ENCODE data around the gene TMUB2.
"Not testable (repeated sequence)": the region's sequence is repeated elsewhere in the genome, so short reads cannot be mapped to it uniquely, and the experiment has no call there.

Gene TMUB2

DNA sequence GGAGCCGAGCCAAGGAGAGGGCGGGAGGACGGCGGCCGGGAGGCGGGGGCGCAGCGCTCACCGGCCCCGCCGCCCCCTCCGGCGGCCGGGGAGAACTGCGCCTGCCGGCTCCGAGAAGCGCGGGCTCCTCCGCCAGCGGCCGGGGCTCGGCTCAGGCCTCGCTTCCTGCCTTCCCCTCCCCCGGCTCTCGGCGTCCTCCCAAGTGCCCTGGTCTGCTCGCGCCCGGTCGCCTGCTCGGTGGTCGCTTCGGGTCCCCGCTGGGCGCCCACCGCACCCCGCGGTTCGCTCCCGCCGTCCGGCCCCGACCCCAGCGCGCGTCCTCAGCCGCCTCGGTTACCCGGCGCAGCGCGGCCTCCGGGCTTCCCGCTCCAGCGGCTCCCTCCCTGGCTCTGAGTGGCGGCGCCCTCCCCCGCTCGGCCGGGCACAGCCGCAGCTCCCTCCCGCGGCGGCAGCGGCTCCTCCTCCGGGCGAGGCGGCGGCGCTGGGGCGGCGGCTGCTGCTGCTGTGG lies 32.4 kb downstream of the TMUB2 start:
- DNase-seq (ENCODE audit: low read depth): peak; percentile 66

DNA sequence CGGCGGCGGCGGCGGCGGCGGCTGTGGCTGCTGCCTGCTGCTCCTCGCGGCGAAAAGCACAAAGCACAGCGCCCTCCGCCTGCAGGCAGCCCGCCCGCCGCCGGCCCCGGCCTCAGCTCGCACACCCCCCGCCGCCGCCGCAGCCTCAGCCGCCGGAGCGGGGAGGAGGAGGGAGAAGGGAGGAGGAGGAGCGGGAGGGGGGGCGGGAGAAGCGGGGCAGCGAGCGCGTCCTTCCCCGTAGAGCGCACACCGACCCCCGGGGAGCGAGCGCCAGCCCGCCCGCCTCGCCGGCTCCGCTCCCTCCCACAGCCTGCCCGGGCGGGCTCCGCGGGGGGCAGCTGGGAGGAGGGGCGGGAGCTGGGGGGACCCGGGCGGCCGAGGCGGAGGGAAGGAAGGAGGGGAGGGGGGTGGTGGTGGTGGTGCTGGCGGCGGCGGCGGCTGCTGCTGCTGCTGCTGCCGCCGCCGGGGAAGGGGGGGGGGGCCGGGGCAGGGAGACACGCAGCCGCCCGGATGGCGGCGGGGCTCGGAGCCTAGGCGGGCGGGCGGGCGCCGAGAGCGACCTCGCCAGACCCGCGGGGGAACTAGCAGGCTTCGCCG lies 32.9 kb downstream of the TMUB2 start, which contains the start of gene UBTF:
Gene UBTF (minus strand): TSS at position 60 of the 597 bp plus-strand sequence. CDS start 1,446 bp downstream, outside the sequence.
- peak; percentile 59 for DNase-seq (ENCODE audit: low read depth)

DNA sequence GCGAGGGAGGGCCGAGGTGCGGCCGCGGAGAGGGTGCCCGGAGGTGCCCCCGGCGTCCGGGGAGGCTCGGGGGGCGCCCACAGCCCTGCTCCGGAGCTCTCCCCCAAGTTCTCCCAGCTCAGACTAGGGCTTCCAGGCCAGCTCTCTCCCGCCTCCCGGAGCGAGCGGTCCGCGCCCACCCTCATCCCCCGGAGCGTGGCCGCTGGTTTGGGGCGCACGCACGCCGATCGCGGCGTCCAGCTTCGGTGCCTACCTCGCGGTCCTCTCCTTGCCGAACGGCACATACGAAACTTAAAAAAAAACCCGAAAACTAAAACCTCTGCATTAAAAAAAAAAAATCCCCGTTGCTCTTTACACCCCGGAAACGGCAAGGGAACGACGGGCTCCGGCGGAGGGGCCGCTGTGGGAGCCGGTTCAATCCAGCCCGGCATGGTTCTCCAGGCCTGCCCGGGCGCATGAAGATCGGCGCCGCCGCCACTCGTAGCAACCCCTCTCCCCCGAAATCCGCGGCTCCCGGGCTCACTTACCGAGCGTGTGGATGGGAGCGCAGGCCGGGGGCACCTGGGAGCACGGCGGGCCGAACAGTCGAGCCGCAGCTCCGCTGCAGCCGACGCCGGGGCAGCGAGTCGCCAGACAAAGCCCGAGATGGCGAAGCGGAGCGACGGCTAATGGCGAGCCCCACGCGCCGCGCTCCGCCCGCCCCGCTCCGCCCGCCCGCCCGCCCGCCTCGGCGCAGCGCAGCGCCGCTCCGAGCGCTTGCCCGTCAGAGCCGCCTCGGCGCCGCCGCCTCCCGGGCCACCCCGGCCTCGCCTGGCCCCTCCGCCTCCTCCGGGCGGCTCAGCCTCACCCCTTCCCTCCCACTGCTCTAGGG lies 33.7 kb downstream of the TMUB2 start:
- peak; percentile 43 for DNase-seq (ENCODE audit: low read depth)

DNA sequence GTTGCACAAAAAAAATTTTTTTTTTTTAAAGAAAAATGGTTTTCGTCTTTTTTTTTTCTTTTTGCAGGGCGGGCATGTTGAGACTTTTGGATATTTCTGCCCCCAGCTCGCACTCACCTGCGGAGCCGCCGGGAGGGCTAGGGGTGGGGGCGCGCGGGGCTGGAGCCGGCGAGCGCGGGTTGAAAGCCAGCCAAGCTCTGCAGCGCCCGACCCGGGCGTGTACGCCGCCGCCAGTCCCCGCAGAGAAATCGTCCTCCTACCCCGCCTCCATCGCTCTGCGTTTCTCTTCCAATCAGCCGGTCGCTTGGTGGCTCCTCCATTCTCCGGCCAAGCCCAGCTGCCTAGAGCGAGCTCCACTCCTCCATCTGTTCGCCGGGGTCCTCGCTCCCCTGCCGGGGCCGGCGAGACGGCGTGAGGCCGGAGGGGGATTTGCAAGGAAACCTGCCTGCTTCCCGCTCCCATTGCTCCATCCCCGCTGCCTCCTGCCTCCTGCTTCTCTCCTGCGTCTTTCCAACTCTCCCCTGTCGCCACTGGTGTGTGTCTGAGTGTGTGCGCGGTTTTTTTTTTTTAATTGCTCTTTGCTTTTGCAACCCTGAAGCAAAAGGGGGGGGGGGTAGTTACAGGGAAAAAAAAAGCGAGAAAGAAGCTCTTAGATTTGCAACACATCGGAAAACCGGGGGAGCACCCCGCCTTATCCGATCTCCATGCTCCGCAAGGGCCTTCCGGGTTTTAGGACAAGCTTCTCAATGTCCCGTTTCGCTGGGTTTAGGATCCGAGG lies 34.5 kb downstream of the TMUB2 start:
- peak; percentile 46 for DNase-seq (ENCODE audit: low read depth)

DNA sequence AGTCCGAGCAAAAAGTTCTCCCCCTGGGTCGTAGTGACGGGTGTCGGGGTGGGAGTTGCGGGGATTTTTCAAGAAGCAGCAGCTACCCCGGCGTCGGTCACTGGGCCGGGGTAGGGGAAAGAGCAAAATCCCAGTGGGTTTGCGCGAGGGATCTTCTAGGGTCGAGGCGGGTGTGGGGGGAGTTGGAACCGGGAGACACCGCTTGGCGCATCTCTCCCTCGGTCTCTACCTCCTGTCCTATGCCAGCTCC lies 35.0 kb downstream of the TMUB2 start:
- DNase-seq (ENCODE audit: low read depth): no peak

DNA sequence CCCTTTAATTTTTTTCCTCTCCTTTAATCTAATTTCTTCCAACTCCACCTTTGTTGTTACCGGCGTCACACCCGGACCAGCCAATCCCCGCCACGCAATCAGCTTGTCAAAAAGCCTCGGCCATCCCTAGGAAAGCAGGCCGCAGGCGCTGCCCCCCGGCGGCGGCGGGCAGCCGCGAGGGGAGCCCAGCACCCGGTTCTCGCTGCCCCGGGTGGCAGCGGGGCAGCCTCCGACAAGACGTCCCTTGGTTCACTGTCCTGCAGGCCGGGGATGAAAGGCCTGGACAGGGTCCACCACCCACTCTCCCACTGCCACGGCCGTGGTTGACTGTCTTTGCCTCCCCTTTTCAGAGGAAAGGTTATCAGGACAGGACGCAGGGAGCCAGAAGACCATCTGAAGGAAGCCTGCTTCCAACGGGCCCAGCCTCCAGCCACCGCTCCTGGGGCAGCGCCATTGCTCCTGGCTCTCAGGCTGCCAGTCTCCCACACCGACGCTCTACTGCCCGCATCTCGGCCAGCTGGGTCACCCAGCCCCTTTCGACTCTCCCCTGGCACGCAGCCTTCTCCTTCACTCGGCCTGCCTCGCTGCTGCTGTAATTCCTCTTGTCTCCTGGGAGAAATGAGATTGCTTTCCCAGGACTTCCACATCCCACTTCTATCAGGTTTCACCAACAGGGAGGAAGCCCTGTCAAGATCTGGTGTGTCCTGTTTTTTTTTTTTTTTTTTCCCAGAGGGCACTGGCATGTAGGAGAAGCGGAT lies 35.5 kb downstream of the TMUB2 start:
- DNase-seq (ENCODE audit: low read depth): peak; percentile 26

DNA sequence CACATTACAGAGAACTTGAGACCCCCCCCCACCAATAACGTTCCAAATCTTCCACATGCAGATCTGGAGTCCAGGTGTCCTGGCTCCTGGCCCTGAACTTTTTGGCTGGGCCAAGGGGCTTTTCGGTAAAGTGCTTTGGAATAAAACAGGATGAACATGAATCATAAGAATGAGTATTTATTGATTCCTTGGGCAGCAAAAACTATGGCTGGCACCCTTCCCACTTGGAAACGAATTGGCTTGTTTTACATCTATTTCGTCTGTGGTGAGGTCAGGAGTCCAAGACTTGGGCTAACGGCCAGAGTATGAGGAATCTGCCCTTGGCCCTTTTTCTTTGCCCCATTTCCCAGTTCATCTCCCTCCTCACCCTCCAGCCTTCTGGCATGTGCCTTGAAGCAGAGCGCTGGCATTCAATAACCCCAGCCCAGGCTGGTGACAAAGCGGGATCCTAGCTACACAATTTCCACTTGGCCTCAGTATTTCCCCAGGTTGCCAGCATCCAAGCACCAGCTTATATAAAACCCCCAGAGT lies 36.8 kb downstream of the TMUB2 start:
- DNase-seq (ENCODE audit: low read depth): no peak

DNA sequence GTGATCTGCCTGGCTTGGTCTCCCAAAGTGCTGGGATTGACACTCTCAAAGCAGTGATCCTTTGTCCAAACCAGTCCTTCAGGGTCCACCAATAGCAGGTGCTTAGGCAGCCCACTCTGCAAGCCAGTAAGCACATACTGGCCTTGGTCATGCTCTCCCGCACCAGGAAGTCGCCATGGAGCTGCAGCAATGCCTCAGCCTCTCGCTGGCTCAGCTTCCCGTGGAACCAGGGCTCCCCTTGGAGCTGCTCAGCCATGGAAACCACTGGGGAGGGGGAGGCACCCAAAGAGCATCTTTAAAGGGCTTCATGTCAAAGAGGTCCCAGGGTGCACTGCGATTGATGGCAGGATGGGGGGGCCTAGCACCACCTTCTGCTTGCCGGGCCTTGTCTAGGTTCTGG lies 42.3 kb downstream of the TMUB2 start:
- no peak for DNase-seq (ENCODE audit: low read depth)

DNA sequence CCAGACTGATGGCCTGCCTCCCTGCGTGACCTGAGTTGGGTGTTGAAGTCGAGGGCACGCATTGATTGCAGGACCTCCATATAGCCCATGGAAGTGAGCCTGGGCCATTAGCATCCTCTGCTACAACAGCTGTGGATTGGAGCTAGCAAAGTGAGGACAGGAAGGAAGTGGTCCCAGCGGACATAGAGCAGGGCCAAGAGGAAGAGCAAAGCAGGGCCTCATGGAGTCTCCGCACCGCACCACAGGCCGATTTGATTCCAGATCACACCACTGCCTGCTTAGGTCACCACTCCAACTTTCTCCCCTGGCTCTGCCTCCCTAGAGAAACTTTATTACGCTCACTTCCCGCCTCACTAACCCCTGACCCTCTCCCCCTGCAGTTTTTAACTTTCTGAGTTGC lies 43.4 kb downstream of the TMUB2 start:
- no peak for DNase-seq (ENCODE audit: low read depth)

DNA sequence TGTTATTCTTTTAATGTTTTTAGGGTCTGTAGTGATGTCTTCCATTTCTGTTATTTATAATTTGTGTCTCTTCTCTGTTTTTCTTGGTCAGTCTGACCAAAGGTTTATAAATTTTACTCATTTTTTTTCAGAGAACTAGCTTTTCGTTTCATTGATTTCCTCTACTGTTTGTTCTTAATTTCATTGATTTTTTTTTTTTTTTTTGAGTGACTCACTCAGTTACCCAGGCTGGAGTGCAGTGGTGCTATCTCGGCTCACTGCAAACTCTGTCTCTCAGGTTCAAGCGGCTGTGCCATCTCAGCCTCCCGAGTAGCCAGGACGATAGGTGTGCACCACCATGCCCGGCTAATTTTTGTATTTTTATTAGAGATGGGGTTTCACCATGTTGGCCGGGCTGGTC lies 45.3 kb downstream of the TMUB2 start:
- no peak for DNase-seq (ENCODE audit: low read depth)

DNA sequence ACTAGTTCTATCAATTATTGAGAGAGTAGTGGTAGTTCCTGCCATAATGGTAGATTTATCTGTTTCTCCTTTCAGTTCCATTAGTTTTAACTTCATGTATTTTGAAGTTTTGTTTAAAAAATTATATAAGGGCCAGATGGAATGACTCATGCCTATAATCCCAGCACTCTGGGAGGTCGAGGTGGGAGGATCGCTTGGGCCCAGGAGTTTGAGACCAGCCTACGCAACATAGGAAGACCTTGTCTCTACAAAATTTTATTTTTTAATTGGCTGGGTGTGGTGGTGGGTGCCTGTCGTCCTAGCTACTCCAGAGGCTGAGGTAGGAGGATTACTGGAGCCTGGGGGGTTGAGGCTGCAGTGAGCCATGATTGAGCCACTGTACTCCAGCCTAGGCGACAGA lies 46.8 kb downstream of the TMUB2 start:
- DNase-seq (ENCODE audit: low read depth): no peak

DNA sequence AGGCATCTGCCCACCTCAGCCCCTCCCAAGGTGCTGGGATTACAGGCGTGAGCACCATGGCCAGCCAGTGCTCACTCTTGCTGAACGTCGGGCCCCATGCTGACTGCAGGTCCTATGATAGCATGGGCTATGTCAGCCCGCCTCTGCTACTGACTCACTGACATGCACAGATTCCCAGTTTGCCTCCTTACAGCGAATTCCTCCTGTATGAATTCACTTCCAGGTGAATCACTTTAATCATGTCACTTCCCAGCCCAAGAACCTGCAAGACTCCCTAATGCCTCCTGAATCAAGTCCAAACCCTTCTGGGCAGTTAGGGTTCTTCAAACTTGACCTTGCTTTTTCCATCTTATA lies 48.8 kb downstream of the TMUB2 start:
- DNase-seq (ENCODE audit: low read depth): no peak

DNA sequence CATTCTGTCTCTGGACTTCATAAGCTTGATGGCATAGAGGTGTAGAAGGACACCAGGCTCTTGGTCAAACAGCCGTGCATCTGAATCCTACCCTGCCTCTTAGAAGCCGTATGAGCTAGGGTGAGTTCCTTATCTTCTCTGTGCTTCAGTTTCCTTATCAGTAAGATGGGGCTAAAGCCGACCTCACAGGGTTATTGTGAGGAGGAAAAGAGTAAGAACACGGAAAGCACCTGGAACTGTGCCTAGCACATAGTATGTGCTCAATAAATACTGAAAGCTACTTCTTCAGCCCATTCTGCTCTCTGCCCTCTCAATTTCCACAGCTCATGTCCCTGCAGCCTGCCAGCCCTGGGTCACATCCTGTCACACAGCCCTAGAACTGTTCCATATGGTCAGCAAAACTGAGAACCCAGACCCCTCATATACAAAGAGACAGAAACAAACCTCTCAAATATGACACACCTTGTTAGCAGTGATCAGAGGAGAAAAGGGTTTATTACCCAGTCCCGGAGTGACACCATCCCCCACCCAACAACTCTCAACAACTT lies 49.7 kb downstream of the TMUB2 start:
- DNase-seq (ENCODE audit: low read depth): no peak

DNA sequence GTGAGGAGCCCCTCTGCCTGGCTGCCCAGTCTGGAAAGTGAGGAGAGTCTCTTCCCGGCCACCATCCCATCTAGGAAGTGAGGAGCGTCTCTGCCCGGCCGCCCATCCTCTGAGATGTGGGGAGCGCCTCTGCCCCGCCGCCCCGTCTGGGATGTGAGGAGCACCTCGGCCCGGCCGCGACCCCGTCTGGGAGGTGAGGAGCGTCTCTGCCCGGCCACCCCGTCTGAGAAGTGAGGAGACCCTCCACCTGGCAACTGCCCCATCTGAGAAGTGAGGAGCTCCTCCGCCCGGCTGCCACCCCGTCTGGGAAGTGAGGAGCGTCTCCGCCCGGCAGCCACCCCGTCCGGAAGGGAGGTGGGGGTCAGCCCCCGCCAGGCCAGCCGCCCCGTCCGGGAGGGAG lies 51.1 kb downstream of the TMUB2 start:
- not testable (repeated sequence) for DNase-seq (ENCODE audit: low read depth)

DNA sequence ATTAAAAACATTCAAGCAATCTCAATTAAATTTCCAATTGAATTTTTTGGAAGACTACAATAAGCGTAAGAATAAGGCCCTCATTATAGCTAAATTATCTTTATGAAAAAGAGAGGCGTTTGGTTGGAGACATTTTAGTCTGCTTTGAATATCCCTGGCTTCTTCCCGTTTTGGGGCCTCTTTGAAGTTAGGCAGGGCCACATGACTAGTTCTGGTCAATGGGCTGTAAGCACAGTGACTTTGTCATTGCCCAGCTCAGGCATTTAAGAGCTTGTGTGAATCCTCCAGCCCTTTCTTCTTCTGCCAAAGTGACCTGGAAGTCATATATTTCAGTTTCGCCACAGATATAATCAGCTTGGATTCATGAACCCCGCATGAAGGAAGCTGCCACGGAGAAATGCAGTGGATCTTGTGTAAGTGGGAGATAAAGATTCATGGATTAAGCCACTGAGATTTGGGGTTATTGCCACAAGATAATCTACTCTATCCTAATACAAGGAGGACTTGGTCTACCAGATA lies 54.4 kb downstream of the TMUB2 start:
- no peak for DNase-seq (ENCODE audit: low read depth)

Measured in activated T-helper 9 cell treated with anti-CD3 and anti-CD28 coated beads, Interleukin-2, amount 50 U/mL, for 16 hours (primary cell).